Omental fat pad (tissue), 4 donors: Measurements from ENCODE around the gene MRFAP1L1. TPM values are rescaled to one million over a fixed set of nuclear protein-coding genes. Genes with fewer than 3 reads are reported as not detected.
A peak's percentile ranks its signal among the peaks of the same experiment; 100 is the strongest.
"Not testable (repeated sequence)": the region's sequence is repeated elsewhere in the genome, so short reads cannot be mapped to it uniquely, and the experiment has no call there.

Experiments
- ATAC-seq: fragments of 150-250 bp; one replicate; pipeline ENCODE4 v1.9.1; 2016; ENCODE audit warnings: mild to moderate bottlenecking, moderate library complexity; ENCODE audit not compliant: low FRiP score
- DNase-seq: peaks from one replicate; pipeline ENCODE4 v3.0.0-alpha.2; 2019; ENCODE audit warnings: low spot score
- total RNA-seq, 4 donors: library from RNA; depleted of rRNA; stranded (reverse); fragments of >200 nt; gene quantifications; one replicate each; pipeline ENCODE4 v1.1.0, GENCODE V29; 2016
- TF ChIP-seq, protein P1 (sequence below), 3 donors: fragments of 450-650 bp; IDR thresholded peaks; one replicate each; pipeline ENCODE4 v1.5.1; 2016 to 2017; ENCODE audit warnings: antibody characterized with exemption in 3 of 3, mild to moderate bottlenecking in 3 of 3, moderate library complexity in 2 of 3

Gene MRFAP1L1
- total RNA-seq, 4 donors from 2014 or later: 42.7 to 56.3 (median 45.9) TPM

GRCh38 chr4:6728320-6729029, 18.8 kb upstream of the MRFAP1L1 start:
- DNase-seq: no peak
- TF ChIP-seq, protein P1, sequence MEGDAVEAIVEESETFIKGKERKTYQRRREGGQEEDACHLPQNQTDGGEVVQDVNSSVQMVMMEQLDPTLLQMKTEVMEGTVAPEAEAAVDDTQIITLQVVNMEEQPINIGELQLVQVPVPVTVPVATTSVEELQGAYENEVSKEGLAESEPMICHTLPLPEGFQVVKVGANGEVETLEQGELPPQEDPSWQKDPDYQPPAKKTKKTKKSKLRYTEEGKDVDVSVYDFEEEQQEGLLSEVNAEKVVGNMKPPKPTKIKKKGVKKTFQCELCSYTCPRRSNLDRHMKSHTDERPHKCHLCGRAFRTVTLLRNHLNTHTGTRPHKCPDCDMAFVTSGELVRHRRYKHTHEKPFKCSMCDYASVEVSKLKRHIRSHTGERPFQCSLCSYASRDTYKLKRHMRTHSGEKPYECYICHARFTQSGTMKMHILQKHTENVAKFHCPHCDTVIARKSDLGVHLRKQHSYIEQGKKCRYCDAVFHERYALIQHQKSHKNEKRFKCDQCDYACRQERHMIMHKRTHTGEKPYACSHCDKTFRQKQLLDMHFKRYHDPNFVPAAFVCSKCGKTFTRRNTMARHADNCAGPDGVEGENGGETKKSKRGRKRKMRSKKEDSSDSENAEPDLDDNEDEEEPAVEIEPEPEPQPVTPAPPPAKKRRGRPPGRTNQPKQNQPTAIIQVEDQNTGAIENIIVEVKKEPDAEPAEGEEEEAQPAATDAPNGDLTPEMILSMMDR (IDR thresholded peaks at IDR 0.05): no peak
- no peak for ATAC-seq

- no peak for DNase-seq
- TF ChIP-seq, protein P1 (IDR thresholded peaks at IDR 0.05): no peak
- no peak for ATAC-seq
Measured at GRCh38 chr4:6727943-6728250, 18.2 kb upstream of the MRFAP1L1 start.

DNA sequence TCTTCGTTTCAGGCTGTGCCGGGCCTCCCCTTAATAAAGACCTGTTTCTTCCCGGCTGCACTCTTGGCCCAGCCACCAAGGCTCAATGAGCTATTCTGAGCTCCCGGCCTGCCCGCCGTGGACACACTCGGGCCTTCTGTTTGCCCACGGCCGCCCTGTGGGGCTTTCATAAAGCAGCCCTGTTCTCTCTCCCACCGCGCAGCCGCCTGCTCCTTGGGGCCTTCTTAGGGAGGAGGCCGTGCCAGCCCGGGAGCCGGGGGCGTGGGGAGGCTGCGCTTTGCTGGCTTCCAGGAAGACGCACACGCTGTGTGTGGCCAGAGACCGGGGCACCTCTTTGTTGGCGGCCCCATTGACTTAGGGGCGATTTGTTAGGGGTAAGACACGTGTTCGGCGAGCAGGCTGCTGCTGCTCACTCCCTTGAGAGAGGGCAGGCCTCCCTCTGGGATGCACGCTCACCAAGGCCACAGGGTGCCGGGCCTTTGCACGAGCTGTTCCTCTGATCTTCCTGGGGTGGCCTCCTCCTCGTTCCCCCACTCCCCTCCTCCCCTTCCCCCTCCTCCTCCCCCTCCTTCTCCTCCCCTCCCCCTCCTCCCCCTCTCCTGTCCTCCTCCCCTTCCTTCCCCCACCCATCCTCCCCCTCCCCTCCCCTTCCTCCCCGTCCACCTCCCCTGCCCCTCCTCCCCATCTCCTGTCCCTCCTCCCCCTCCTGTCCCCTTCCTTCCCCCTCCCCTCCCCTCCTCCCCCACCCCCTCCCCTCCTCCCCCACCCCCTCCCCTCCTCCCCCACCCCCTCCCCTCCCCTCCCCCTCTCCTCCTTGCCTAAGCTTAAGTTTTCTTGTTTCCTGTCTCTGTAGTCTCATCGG, 17.6 kb upstream of the MRFAP1L1 start:
- TF ChIP-seq, protein P1 (IDR thresholded peaks at IDR 0.05): no peak
- DNase-seq (no peak), ATAC-seq (peak; percentile 43)

DNA sequence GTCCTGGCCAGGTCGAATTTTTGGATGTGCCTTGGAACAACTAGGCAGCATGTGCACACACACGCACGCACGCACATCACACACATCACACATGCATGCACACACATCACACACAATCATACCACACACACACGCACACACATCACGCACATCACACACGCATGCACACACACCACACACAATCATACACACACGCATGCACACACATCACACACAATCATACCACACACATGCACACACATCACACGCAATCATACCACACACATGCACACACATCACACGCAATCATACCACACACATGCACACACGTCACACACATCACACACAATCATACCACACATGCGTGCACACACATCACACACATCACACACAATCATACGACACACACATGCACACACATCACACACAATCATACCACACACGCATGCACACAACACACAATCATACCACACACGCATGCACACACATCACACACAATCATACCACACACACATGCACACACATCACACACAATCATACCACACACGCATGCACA, 15.8 kb upstream of the MRFAP1L1 start:
- ATAC-seq, DNase-seq: not testable (repeated sequence)

DNA sequence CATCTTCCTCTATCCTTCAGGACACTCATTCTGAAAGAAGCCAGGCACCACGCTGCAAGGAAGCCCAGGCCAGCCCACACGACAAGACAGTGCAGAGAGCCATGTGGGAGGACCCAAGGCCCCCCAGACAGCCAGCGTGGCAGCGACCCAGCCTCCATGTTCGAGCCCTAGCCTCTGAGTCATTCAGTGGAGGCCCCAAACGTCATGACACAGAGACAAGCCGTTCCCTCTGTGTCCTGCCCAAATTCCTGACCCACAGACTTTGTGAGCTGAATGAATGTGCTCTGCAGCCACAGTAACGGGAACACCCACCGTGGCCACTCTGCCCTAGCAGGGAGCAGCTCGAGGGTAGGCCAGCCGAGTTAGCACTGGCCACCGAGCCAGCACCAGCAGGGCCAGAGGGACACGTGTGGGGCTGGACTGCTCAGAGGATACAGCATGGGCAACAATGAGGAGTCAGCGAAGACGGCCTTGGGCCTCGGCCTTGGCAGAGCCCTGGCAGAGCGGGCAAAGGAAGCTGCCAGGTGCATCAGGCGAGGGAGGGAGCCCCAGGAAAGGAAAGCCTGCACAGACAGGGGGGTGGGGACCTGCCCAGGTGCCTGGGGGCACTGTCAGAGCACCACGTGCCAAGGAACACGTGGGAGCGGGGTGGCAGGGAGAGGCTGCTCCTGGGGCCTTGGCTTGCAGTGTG, 14.9 kb upstream of the MRFAP1L1 start:
- no peak for ATAC-seq
- DNase-seq: no peak
- TF ChIP-seq, protein P1 (IDR thresholded peaks at IDR 0.05): no peak

- TF ChIP-seq, protein P1 (IDR thresholded peaks at IDR 0.05): no peak
- ATAC-seq (no peak), DNase-seq (no peak)
Measured at GRCh38 chr4:6723851-6724250, 14.2 kb upstream of the MRFAP1L1 start.

- TF ChIP-seq, protein P1 (IDR thresholded peaks at IDR 0.05): no peak
- no peak for DNase-seq
- no peak for ATAC-seq
Measured at GRCh38 chr4:6722891-6723290, 13.2 kb upstream of the MRFAP1L1 start.
